Measurements from ENCODE around the gene FBF1. TPM values are rescaled to one million over a fixed set of nuclear protein-coding genes. Genes with fewer than 3 reads are reported as not detected.
A peak's percentile ranks its signal among the peaks of the same experiment; 100 is the strongest.

FBF1 gene
- total and polyA plus RNA-seq, 9 of the 15 experiments (the other 6 are each of a cell fraction or from before 2014, with no cell fraction given), result 0.46 to 14.9 (median 7.5) TPM

DNA sequence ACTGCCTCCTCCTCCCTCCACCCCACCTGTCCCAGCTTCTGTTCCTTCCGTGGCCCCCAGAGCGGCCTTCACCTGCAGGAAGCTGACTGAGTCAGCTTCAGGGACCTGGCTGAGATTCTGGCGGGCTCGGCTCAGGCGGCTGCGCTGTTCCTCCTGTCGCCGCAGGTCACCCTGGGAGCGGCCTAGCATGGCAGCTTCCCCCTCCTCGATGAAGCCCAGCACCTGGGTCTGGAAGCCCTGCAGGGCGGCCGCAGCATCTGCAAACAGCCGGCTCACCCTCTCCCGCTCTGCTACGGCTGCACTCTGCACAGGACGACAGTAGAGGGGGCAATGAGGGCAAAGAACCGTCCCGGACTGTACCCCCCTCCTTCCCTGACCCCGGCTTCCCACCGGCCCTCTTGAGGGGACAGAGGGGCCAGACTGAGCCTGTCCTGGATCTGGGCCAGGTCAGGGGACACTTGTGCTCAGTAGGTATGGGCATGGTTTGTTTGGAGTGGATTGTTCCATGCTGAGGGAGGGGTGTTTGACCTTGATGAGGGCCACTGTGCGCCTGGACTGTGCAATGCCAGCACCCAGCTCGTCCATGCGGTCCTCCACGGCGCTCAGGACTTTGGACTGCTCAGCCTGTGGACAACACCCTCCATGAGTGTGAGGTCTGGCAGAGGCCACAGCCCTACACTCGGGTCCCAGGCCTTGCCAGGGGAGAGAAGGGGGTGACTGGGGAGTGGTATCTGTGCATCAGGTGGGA is 64.5 kb downstream of the FBF1 start (continued):
- TF ChIP-seq, protein P1, sequence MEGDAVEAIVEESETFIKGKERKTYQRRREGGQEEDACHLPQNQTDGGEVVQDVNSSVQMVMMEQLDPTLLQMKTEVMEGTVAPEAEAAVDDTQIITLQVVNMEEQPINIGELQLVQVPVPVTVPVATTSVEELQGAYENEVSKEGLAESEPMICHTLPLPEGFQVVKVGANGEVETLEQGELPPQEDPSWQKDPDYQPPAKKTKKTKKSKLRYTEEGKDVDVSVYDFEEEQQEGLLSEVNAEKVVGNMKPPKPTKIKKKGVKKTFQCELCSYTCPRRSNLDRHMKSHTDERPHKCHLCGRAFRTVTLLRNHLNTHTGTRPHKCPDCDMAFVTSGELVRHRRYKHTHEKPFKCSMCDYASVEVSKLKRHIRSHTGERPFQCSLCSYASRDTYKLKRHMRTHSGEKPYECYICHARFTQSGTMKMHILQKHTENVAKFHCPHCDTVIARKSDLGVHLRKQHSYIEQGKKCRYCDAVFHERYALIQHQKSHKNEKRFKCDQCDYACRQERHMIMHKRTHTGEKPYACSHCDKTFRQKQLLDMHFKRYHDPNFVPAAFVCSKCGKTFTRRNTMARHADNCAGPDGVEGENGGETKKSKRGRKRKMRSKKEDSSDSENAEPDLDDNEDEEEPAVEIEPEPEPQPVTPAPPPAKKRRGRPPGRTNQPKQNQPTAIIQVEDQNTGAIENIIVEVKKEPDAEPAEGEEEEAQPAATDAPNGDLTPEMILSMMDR (IDR thresholded peaks at IDR 0.05 in 2 of 3, conservative IDR thresholded peaks at IDR 0.05 in 1 of 3; ENCODE audit: insufficient read depth in 2 of 3, low read depth in 1 of 3, low read length in 3 of 3), result 0 out of 6 replicates have a peak, but pooled peaks of 2 of the 3 experiments have one; percentile 9

GRCh38 chr17:75875940-75876189 is 65.0 kb downstream of the FBF1 start:
- Histone ChIP-seq H3K4me2 (ENCODE audit: insufficient read depth, low read length) (no peak overlapping the region), H3K27me3 (ENCODE audit: control insufficient read depth in 2 of 2, insufficient read depth in 2 of 2, low read length in 2 of 2) (no peaks in the 10 kb centered on the region), H3K4me3 (no peak overlapping the region), H4K20me1 (replicated peaks; ENCODE audit: control insufficient read depth, insufficient read depth, low read length) (no peaks in the 10 kb centered on the region), H3K4me1 (replicated peaks in 1 of 2; ENCODE audit: control insufficient read depth in 2 of 2, insufficient read depth in 2 of 2, low read length in 2 of 2) (peaks cover 8 to 70% of the 10 kb centered on the region in 2 experiments), H3K9me3 (replicated peaks; ENCODE audit: control insufficient read depth, insufficient read depth, low read depth, low read length) (no peaks in the 10 kb centered on the region), H3K27ac (ENCODE audit: extremely low read depth, low read depth, low read length) (no peak overlapping the region), H3K36me3 (ENCODE audit: control insufficient read depth, insufficient read depth, low read length) (no peaks in the 10 kb centered on the region), H3K79me2 (ENCODE audit: control insufficient read depth, insufficient read depth, low read length) (no peaks in the 10 kb centered on the region), H3K9me1 (ENCODE audit: control insufficient read depth, insufficient read depth, low read length) (no peaks in the 10 kb centered on the region), H2AFZ (ENCODE audit: low read depth, low read length) (no peak overlapping the region), H3K9ac (ENCODE audit: insufficient read depth in 1 of 2, low read depth in 2 of 2, low read length in 2 of 2) (peak overlapping the region in 1 of 2 experiments; percentile 52; a peak in 2 of 4 replicates)
- TF ChIP-seq ZNF354B (CRISPR knock-in tag; IDR thresholded peaks at IDR 0.05) (no peak), ZSCAN29 (IDR thresholded peaks at IDR 0.05) (no peak), SMARCA5 (IDR thresholded peaks at IDR 0.05) (no peak), L3MBTL2 (IDR thresholded peaks at IDR 0.05) (no peak)
- WGBS (ENCODE audit: insufficient coverage, low coverage, missing lambda C conversion rate), result 90% methylated on average over 2 of the region's 5 CpGs
- in situ Hi-C loops (cut with MboI) (no loop called here), intact Hi-C loops (cut with micrococcal nuclease) (no loop called here)
- ATAC-seq (no peak), FAIRE-seq (no peak), DNase-seq (ENCODE audit: extremely low read depth in 1 of 4, low spot score in 3 of 4) (no peak)
- BruUV-seq (replicated peaks), result no TSS peak
- POLR2A ChIA-PET, result interaction anchor here (0.9 to 15.8 kb wide), 4 partner anchors 13 to 101 kb away, joined by 3 to 169 read pairs (median 4); partner anchors contain the start of gene TRIM65
- CTCF ChIA-PET (ENCODE audit: low intra/inter-chr PET ratio), result no interaction called here
